GM13976 (cell line): ENCODE measurements around the gene SCCPDH.
"Not testable (repeated sequence)": the region's sequence is repeated elsewhere in the genome, so short reads cannot be mapped to it uniquely, and the experiment has no call there.

Source experiments
- DNase-seq: peaks from one replicate; pipeline ENCODE4 v3.0.0; 2012; ENCODE audit warnings: low spot score
- in situ Hi-C: fragments of 300-500 bp; cut with MboI; formaldehyde crosslinking; loops from one replicate; pipeline ENCODE4 v1.12.0; 2022; ENCODE audit warnings: low sequenced_read_pairs, mixed read lengths, inconsistent platforms; ENCODE audit not compliant: unreplicated experiment
- TF ChIP-seq, protein P1 (sequence below): IDR thresholded peaks from 2 replicates; pipeline ENCODE4 v1.5.1; 2012; ENCODE audit warnings: borderline replicate concordance, mild to moderate bottlenecking; ENCODE audit not compliant: insufficient read depth; ENCODE audit errors: extremely low read depth, missing control alignments, control extremely low read depth

The SCCPDH gene

GRCh38 chr1:246724731-246725095 is 504 bp downstream of the SCCPDH start:
- DNase-seq = peak; percentile 49
- TF ChIP-seq, protein P1, sequence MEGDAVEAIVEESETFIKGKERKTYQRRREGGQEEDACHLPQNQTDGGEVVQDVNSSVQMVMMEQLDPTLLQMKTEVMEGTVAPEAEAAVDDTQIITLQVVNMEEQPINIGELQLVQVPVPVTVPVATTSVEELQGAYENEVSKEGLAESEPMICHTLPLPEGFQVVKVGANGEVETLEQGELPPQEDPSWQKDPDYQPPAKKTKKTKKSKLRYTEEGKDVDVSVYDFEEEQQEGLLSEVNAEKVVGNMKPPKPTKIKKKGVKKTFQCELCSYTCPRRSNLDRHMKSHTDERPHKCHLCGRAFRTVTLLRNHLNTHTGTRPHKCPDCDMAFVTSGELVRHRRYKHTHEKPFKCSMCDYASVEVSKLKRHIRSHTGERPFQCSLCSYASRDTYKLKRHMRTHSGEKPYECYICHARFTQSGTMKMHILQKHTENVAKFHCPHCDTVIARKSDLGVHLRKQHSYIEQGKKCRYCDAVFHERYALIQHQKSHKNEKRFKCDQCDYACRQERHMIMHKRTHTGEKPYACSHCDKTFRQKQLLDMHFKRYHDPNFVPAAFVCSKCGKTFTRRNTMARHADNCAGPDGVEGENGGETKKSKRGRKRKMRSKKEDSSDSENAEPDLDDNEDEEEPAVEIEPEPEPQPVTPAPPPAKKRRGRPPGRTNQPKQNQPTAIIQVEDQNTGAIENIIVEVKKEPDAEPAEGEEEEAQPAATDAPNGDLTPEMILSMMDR = no peak

GRCh38 chr1:246725191-246725590 is 982 bp downstream of the SCCPDH start:
- no peak for DNase-seq
- TF ChIP-seq, protein P1 = no peak
- in situ Hi-C loops = no loop called here

More at GRCh38 chr1:246724731-246725095, 504 bp downstream of the SCCPDH start:
- in situ Hi-C loops = no loop called here

GRCh38 chr1:246726255-246726679 is 2.1 kb downstream of the SCCPDH start:
- in situ Hi-C loops = no loop called here
- TF ChIP-seq, protein P1 = no peak
- no peak for DNase-seq

GRCh38 chr1:246726881-246727280 is 2.7 kb downstream of the SCCPDH start:
- DNase-seq = no peak
- in situ Hi-C loops = no loop called here
- TF ChIP-seq, protein P1 = no peak

- TF ChIP-seq, protein P1 = no peak
- no peak for DNase-seq
- in situ Hi-C loops = no loop called here
These were observed 3.4 kb downstream of the SCCPDH start for GRCh38 chr1:246727594-246727993.

DNA sequence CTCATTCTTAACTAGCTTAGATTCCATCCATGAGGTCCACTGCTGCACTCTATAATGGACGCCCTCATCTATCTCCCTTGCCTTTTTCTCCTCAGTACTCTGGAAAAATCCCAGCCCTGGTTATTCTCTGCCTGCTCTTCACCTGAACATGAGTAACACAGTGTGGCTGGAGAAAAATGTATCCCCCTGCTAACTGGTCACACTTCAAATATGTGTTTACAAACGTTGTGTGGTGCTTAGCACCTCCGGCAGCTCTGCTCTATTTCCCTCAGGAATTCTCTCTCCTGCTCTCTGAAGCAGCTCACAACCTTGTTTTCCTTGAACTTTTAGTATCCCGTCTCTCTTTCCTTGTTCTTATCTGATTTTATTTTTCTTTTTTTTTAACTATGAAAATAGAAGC is 4.1 kb downstream of the SCCPDH start:
- in situ Hi-C loops = no loop called here
- no peak for DNase-seq
- TF ChIP-seq, protein P1 = no peak

GRCh38 chr1:246729040-246729439 is 4.8 kb downstream of the SCCPDH start:
- in situ Hi-C loops, DNase-seq: not testable (repeated sequence)

GRCh38 chr1:246730839-246731238 is 6.6 kb downstream of the SCCPDH start:
- TF ChIP-seq, protein P1 = no peak
- DNase-seq = no peak
- in situ Hi-C loops = no loop called here

GRCh38 chr1:246731873-246732272 is 7.7 kb downstream of the SCCPDH start:
- in situ Hi-C loops, DNase-seq: not testable (repeated sequence)
